PFSK-1 (cell line): ENCODE measurements around the gene TEX2.

Experiments
- POLR2AphosphoS5 ChIP-seq: IDR thresholded peaks from 2 replicates; pipeline ENCODE4 v1.6.1; 2012; ENCODE audit warnings: low read depth, mild to moderate bottlenecking, control low read depth, low read length, moderate library complexity
- SIN3A ChIP-seq: IDR thresholded peaks from 2 replicates; pipeline ENCODE4 v1.6.1; 2012; ENCODE audit warnings: mild to moderate bottlenecking, low read length, moderate library complexity, borderline replicate concordance; ENCODE audit not compliant: insufficient read depth
- TAF1 ChIP-seq: IDR thresholded peaks from 2 replicates; pipeline ENCODE4 v1.6.1; 2012; ENCODE audit warnings: low read length, control low read depth, borderline replicate concordance; ENCODE audit not compliant: insufficient read depth

DNA sequence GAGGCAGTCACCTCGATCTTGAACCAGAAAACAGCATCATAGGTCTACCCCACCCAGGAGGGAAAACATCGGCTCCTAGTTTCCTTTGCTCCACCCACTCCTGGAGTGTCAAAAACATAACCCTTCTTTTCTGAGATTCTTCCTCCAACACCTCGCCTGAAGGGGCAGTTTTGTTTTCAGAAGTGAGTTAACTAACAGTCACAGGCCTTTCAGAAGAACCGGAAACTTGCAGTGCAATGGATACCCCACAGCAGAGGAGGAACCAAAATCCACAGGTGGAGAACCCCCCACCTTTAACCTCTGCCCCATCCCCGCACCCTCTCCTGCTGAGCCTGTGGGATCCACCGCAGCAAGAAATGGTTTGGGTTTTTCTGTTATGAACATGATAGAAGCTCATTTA, 7.8 kb upstream of the TEX2 start:
- TF ChIP-seq TAF1 (no peak), SIN3A (no peak), POLR2AphosphoS5 (no peak)
